ENCODE results near the gene MED4.

GRCh38 chr13:48110931-48111721 lies 16.2 kb upstream of the MED4 start:
- TF ChIP-seq CTCF (IDR thresholded peaks at IDR 0.05) (no peak), POLR2A (IDR thresholded peaks at IDR 0.05) (no peak)
